OCI-LY1 (cell line): ENCODE measurements around the gene KIRREL3.

Source experiments
- H2AFZ ChIP-seq: fragments of 200-600 bp; sonication (generic), shearing (Covaris generic); 2 replicates; pipeline ENCODE4 v1.6.0; 2014; ENCODE audit warnings: antibody characterized with exemption, mild to moderate bottlenecking, low read length
- H3F3A ChIP-seq: fragments of 200-600 bp; sonication (generic), shearing (Covaris generic); 2 replicates; pipeline ENCODE4 v1.6.0; 2014; ENCODE audit warnings: mild to moderate bottlenecking, antibody characterized with exemption, low read length, moderate library complexity; ENCODE audit not compliant: insufficient read depth
- H3K27ac ChIP-seq: fragments of 200-600 bp; sonication (generic); 2 replicates; pipeline ENCODE4 v1.5.1; 2014; ENCODE audit warnings: low read length, mixed run types, mild to moderate bottlenecking, low read depth; ENCODE audit not compliant: poor library complexity, severe bottlenecking
- H3K27me3 ChIP-seq: fragments of 200-600 bp; sonication (generic); 2 replicates; pipeline ENCODE4 v1.6.0; 2014; ENCODE audit warnings: antibody characterized with exemption, mild to moderate bottlenecking, low read length, moderate library complexity; ENCODE audit not compliant: insufficient read depth
- H3K36me3 ChIP-seq: fragments of 200-600 bp; sonication (generic); 2 replicates; pipeline ENCODE4 v1.6.1; 2014; ENCODE audit warnings: mild to moderate bottlenecking, antibody characterized with exemption, low read length, moderate library complexity, mixed read lengths; ENCODE audit not compliant: insufficient read depth
- H3K4me1 ChIP-seq: fragments of 200-600 bp; sonication (generic); 2 replicates; pipeline ENCODE4 v1.5.1; 2014; ENCODE audit warnings: mild to moderate bottlenecking, low read length, moderate library complexity; ENCODE audit not compliant: insufficient read depth, severe bottlenecking
- H3K4me2 ChIP-seq: fragments of 200-600 bp; sonication (generic), shearing (Covaris generic); 2 replicates; pipeline ENCODE4 v1.6.1; 2014; ENCODE audit warnings: low read length
- H3K4me3 ChIP-seq: fragments of 200-600 bp; sonication (generic); 2 replicates; pipeline ENCODE4 v1.5.1; 2014; ENCODE audit warnings: low read length, low read depth, mild to moderate bottlenecking, mixed read lengths; ENCODE audit not compliant: poor library complexity, severe bottlenecking
- H3K79me2 ChIP-seq: fragments of 200-600 bp; shearing (Covaris generic); 2 replicates; pipeline ENCODE4 v1.6.1; 2016; ENCODE audit warnings: mixed run types, low read length, mixed read lengths; ENCODE audit not compliant: insufficient read depth
- H3K9ac ChIP-seq: fragments of 200-600 bp; sonication (generic), shearing (Covaris generic); 2 replicates; pipeline ENCODE4 v1.6.1; 2014; ENCODE audit warnings: mild to moderate bottlenecking, low read length, mixed read lengths
- H3K9me2 ChIP-seq: fragments of 200-600 bp; sonication (generic), shearing (Covaris generic); 2 replicates; pipeline ENCODE4 v1.6.1; 2014; ENCODE audit warnings: low read depth, mild to moderate bottlenecking, low read length, mixed read lengths
- H3K9me3 ChIP-seq: fragments of 200-600 bp; shearing (Covaris generic); 2 replicates; pipeline ENCODE4 v1.6.1; 2014; ENCODE audit warnings: low read length, mixed read lengths
- H4K20me1 ChIP-seq: fragments of 200-600 bp; sonication (generic), shearing (Covaris generic); 2 replicates; pipeline ENCODE4 v1.6.0; 2016; ENCODE audit warnings: mild to moderate bottlenecking, low read length; ENCODE audit not compliant: insufficient read depth
- EZH2 ChIP-seq: fragments of 200-600 bp; sonication (generic), shearing (Covaris generic); IDR thresholded peaks from 2 replicates; pipeline ENCODE4 v1.8.0; 2017; ENCODE audit warnings: borderline replicate concordance, mixed run types, mild to moderate bottlenecking, antibody characterized with exemption, low read length, moderate library complexity, mixed read lengths
- TF ChIP-seq, protein P1 (sequence below): fragments of 200-600 bp; sonication (generic), shearing (Covaris generic); IDR thresholded peaks from 2 replicates; pipeline ENCODE4 v1.5.1; 2017; ENCODE audit warnings: mild to moderate bottlenecking, antibody characterized with exemption, low read length, moderate library complexity, mixed read lengths

The KIRREL3 gene

DNA sequence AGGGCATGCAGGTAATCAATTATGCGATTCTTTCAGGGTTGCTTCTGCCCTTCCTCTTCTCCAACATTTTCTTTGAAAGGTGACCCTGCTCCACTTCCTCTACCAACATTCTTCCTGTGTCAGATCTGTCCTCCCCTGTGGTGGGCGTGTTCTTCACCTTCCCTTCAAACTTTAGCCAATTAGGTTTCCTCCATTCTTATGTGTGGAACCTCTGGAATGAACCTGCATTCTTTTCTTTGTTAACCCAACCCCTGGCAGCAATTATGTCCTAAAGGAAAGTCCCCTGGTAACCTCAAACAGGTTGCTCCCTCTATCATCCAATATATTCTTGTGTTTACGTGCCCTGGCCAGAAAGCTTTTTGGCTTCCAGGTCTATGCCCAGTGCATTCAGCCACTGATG lies 22.4 kb downstream of the KIRREL3 start:
- no peaks in the 10 kb centered on the region for H3K4me1 ChIP-seq
- H3K36me3 ChIP-seq = no peaks in the 10 kb centered on the region
- H2AFZ ChIP-seq = no peak overlapping the region
- no peak overlapping the region for H3K9ac ChIP-seq
- H3K9me2 ChIP-seq = no peaks in the 10 kb centered on the region
- no peak overlapping the region for H3K4me2 ChIP-seq
- TF ChIP-seq, protein P1, sequence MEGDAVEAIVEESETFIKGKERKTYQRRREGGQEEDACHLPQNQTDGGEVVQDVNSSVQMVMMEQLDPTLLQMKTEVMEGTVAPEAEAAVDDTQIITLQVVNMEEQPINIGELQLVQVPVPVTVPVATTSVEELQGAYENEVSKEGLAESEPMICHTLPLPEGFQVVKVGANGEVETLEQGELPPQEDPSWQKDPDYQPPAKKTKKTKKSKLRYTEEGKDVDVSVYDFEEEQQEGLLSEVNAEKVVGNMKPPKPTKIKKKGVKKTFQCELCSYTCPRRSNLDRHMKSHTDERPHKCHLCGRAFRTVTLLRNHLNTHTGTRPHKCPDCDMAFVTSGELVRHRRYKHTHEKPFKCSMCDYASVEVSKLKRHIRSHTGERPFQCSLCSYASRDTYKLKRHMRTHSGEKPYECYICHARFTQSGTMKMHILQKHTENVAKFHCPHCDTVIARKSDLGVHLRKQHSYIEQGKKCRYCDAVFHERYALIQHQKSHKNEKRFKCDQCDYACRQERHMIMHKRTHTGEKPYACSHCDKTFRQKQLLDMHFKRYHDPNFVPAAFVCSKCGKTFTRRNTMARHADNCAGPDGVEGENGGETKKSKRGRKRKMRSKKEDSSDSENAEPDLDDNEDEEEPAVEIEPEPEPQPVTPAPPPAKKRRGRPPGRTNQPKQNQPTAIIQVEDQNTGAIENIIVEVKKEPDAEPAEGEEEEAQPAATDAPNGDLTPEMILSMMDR = no peak
- TF ChIP-seq EZH2 = no peak
- H3K27me3 ChIP-seq = no peaks in the 10 kb centered on the region
- no peak overlapping the region for H3K27ac ChIP-seq
- H3K4me3 ChIP-seq = no peak overlapping the region
- H3F3A ChIP-seq = no peaks in the 10 kb centered on the region
- H3K9me3 ChIP-seq = no peaks in the 10 kb centered on the region
- H4K20me1 ChIP-seq = no peaks in the 10 kb centered on the region
- no peaks in the 10 kb centered on the region for H3K79me2 ChIP-seq

DNA sequence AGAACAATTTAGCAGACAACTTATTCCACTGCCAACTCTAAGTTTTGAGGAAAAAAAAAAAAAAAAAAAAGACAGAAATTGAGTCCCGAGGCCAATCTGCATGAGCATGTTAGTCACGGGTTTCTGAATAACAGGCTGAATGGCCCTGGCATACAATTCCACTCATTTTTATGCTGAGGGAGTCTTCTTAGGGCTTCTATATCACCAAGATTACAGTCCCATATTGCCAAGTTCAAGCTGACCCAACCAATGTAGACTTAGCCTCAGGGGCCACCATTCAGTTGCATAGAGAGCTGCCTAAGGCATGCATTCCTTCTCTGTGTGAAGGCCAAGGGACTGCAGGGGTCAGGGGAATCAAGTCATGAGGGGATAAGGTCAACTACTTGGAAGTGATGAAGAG lies 27.5 kb downstream of the KIRREL3 start:
- no peaks in the 10 kb centered on the region for H3K9me2 ChIP-seq
- no peaks in the 10 kb centered on the region for H3K4me1 ChIP-seq
- no peaks in the 10 kb centered on the region for H3K36me3 ChIP-seq
- H3K27ac ChIP-seq = no peak overlapping the region
- no peaks in the 10 kb centered on the region for H4K20me1 ChIP-seq
- no peaks in the 10 kb centered on the region for H3F3A ChIP-seq
- H3K4me2 ChIP-seq = no peak overlapping the region
- TF ChIP-seq EZH2 = no peak
- TF ChIP-seq, protein P1 = no peak
- no peak overlapping the region for H2AFZ ChIP-seq
- no peak overlapping the region for H3K9ac ChIP-seq
- no peaks in the 10 kb centered on the region for H3K27me3 ChIP-seq
- no peaks in the 10 kb centered on the region for H3K9me3 ChIP-seq
- no peak overlapping the region for H3K4me3 ChIP-seq
- H3K79me2 ChIP-seq = no peaks in the 10 kb centered on the region

DNA sequence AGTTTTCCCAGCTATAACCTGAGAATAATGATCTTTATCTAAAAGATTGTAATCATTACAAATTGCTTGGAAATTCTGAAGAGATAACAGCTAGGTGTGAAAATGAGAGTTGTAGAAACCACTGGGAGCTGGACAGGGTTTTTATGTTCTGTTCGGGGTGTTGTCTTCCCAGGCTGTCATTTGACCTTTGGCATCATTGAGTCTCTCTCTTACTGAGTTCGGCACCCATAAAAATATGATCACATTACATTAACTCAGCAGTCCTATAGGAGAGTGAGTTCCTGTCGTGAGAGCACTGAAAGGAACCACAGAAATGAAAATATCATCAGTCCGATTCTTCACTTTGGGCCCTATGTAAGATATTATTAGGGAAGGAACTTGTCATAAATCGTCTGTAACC lies 29.3 kb downstream of the KIRREL3 start:
- Histone ChIP-seq H3K9me2 (no peaks in the 10 kb centered on the region), H3K79me2 (no peaks in the 10 kb centered on the region), H3K9me3 (no peaks in the 10 kb centered on the region), H3K36me3 (no peaks in the 10 kb centered on the region), H3K4me3 (no peak overlapping the region), H3K27me3 (no peaks in the 10 kb centered on the region), H3K9ac (no peak overlapping the region), H4K20me1 (no peaks in the 10 kb centered on the region), H3K27ac (no peak overlapping the region), H3F3A (no peaks in the 10 kb centered on the region), H3K4me2 (no peak overlapping the region), H3K4me1 (no peaks in the 10 kb centered on the region), H2AFZ (no peak overlapping the region)
- TF ChIP-seq EZH2 = no peak
- TF ChIP-seq, protein P1 = no peak
